ENCODE results near the gene PCDHGA1. TPM values are rescaled to one million over a fixed set of nuclear protein-coding genes. Genes with fewer than 3 reads are reported as not detected.

The PCDHGA1 gene
- total RNA-seq, 6 experiments from 2014 or later, result 0.04 to 0.18 (median 0.12) TPM; not detected in 1

DNA sequence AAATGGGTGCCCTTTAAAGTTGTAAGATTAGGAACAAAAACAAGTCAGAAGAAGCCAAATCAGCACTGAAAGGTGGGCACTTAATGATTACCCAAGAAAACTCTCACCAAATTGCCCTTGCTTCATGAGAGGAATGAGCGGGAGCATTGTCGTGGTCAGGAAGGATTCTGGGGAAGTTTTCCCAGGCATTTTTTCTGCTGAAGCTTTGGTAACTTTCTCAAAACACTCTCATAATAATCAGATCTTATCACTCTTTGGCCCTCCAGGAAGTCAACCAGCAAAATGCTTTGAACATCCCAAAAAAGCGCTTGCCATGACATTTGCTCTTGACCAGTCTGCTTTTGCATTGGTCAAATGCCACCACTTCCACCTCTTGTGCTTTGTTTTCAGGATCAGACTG is 135.0 kb downstream of the PCDHGA1 start:
- TF ChIP-seq, protein P1, sequence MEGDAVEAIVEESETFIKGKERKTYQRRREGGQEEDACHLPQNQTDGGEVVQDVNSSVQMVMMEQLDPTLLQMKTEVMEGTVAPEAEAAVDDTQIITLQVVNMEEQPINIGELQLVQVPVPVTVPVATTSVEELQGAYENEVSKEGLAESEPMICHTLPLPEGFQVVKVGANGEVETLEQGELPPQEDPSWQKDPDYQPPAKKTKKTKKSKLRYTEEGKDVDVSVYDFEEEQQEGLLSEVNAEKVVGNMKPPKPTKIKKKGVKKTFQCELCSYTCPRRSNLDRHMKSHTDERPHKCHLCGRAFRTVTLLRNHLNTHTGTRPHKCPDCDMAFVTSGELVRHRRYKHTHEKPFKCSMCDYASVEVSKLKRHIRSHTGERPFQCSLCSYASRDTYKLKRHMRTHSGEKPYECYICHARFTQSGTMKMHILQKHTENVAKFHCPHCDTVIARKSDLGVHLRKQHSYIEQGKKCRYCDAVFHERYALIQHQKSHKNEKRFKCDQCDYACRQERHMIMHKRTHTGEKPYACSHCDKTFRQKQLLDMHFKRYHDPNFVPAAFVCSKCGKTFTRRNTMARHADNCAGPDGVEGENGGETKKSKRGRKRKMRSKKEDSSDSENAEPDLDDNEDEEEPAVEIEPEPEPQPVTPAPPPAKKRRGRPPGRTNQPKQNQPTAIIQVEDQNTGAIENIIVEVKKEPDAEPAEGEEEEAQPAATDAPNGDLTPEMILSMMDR (IDR thresholded peaks at IDR 0.05), result no peak
- no peak for TF ChIP-seq POLR2A (IDR thresholded peaks at IDR 0.05)
- ATAC-seq (no peak), DNase-seq (no peak)
- intact Hi-C loops (cut with DNase I), result no loop called here
- H3K27ac ChIP-seq, result no peak overlapping the region
- H3K27me3 ChIP-seq, result no peaks in the 10 kb centered on the region
- 97% methylated on average over 3 of the region's 3 CpGs for WGBS (ENCODE audit: insufficient coverage, low coverage, low lambda C conversion rate, missing lambda C conversion rate)
- no peaks in the 10 kb centered on the region for H3K36me3 ChIP-seq
- no peaks in the 10 kb centered on the region for H3K9me3 ChIP-seq
- H3K4me1 ChIP-seq, result no peaks in the 10 kb centered on the region
- no peak overlapping the region for H3K4me3 ChIP-seq

DNA sequence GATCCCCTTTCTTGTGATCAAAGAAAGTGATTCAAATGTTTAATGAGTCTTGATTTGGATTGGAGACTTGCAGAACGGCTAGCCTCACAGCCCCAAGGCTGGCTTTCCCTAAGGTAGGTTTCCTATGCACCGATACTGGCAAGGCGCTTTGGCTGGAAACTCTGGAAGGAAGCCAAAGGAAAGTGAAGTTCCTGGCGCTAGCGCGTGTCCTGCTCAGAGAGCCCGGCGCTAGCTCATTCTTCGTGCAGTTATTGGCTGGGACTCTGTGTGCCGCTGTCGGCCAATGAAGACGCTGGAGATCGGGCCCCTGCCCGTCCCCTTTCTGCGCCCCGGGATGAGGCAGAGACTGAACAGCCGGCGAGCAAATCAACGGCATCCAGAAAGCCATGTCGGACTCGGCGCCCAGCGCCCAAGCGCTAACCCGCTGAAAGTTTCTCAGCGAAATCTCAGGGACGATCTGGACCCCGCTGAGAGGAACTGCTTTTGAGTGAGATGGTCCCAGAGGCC is 145.4 kb downstream of the PCDHGA1 start, which contains the start of gene PCDHGC3:
Gene PCDHGC3, plus strand, starts transcription at position 342 of the 507 bp plus-strand sequence. Its CDS starts 151 bp downstream, at position 493.
- intact Hi-C loops (cut with DNase I), result loop anchor here in 1 of 2 donors (10.0 kb wide), 1 partner anchor 49 kb away; no protein-coding TSS in a partner anchor
- peak; percentile 98 to 99 (median 99) for ATAC-seq
- peak within 1 kb of the TSS; percentile 59 to 77 (median 73) for H3K27ac ChIP-seq
- H3K27me3 ChIP-seq, result peaks cover 0 to 4% of the 10 kb centered on the region in 2 donors
- WGBS (ENCODE audit: insufficient coverage, low coverage, low lambda C conversion rate, missing lambda C conversion rate), result under 1% methylated on average over 22 of the region's 28 CpGs
- peaks cover 0 to 8% (median 2%) of the 10 kb centered on the region in 4 donors for H3K4me1 ChIP-seq
- DNase-seq, result peak; percentile 87 to 90 (median 90)
- H3K4me3 ChIP-seq, result peak within 1 kb of the TSS; percentile 55 to 67 (median 61)
- TF ChIP-seq POLR2A (IDR thresholded peaks at IDR 0.05), result peak; percentile 59
- TF ChIP-seq, protein P1 (IDR thresholded peaks at IDR 0.05), result peak; percentile 6 to 47 (median 32)
- H3K9me3 ChIP-seq, result no peaks in the 10 kb centered on the region
- no peaks in the 10 kb centered on the region for H3K36me3 ChIP-seq

DNA sequence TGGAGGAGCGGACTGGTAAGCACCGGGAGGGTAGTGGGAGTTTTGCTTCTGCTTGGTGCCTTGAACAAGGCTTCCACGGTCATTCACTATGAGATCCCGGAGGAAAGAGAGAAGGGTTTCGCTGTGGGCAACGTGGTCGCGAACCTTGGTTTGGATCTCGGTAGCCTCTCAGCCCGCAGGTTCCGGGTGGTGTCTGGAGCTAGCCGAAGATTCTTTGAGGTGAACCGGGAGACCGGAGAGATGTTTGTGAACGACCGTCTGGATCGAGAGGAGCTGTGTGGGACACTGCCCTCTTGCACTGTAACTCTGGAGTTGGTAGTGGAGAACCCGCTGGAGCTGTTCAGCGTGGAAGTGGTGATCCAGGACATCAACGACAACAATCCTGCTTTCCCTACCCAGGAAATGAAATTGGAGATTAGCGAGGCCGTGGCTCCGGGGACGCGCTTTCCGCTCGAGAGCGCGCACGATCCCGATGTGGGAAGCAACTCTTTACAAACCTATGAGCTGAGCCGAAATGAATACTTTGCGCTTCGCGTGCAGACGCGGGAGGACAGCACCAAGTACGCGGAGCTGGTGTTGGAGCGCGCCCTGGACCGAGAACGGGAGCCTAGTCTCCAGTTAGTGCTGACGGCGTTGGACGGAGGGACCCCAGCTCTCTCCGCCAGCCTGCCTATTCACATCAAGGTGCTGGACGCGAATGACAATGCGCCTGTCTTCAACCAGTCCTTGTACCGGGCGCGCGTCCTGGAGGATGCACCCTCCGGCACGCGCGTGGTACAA is 146.0 kb downstream of the PCDHGA1 start:
- Histone ChIP-seq H3K27me3 (peaks cover 0 to 4% of the 10 kb centered on the region in 2 donors), H3K9me3 (no peaks in the 10 kb centered on the region), H3K36me3 (no peaks in the 10 kb centered on the region), H3K4me1 (peaks cover 0 to 8% (median 2%) of the 10 kb centered on the region in 4 donors), H3K27ac (peak overlapping the region; percentile 59 to 77 (median 73)), H3K4me3 (peak overlapping the region; percentile 55 to 67 (median 61))
- no peak for TF ChIP-seq POLR2A (IDR thresholded peaks at IDR 0.05)
- TF ChIP-seq, protein P1 (IDR thresholded peaks at IDR 0.05), result no peak
- ATAC-seq (peak; percentile 59 to 67 (median 65)), DNase-seq (peak in 2 of 3 donors; percentile 47 to 53)
- intact Hi-C loops (cut with DNase I), result loop anchor here in 1 of 2 donors (10.0 kb wide), 1 partner anchor 48 kb away; no protein-coding TSS in a partner anchor
- WGBS (ENCODE audit: insufficient coverage, low coverage, low lambda C conversion rate, missing lambda C conversion rate), result 1% methylated on average over 26 of the region's 58 CpGs

DNA sequence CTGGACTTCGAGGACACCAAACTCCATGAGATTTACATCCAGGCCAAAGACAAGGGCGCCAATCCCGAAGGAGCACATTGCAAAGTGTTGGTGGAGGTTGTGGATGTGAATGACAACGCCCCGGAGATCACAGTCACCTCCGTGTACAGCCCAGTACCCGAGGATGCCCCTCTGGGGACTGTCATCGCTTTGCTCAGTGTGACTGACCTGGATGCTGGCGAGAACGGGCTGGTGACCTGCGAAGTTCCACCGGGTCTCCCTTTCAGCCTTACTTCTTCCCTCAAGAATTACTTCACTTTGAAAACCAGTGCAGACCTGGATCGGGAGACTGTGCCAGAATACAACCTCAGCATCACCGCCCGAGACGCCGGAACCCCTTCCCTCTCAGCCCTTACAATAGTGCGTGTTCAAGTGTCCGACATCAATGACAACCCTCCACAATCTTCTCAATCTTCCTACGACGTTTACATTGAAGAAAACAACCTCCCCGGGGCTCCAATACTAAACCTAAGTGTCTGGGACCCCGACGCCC is 146.8 kb downstream of the PCDHGA1 start:
- Histone ChIP-seq H3K9me3 (no peaks in the 10 kb centered on the region), H3K4me1 (peaks cover 0 to 8% (median 2%) of the 10 kb centered on the region in 4 donors), H3K36me3 (no peaks in the 10 kb centered on the region), H3K27ac (no peak overlapping the region), H3K4me3 (peak overlapping the region; percentile 55 to 67 (median 61)), H3K27me3 (peaks cover 0 to 4% of the 10 kb centered on the region in 2 donors)
- WGBS (ENCODE audit: insufficient coverage, low coverage, low lambda C conversion rate, missing lambda C conversion rate), result 41% methylated on average over 22 of the region's 24 CpGs
- intact Hi-C loops (cut with DNase I), result loop anchor here in 1 of 2 donors (10.0 kb wide), 1 partner anchor 48 kb away; no protein-coding TSS in a partner anchor
- ATAC-seq (no peak), DNase-seq (no peak)
- TF ChIP-seq, protein P1 (IDR thresholded peaks at IDR 0.05), result no peak
- no peak for TF ChIP-seq POLR2A (IDR thresholded peaks at IDR 0.05)

Data from right lobe of liver (tissue), 6 donors.